Inflammatory macrophage treated with lipopolysaccharide for 1 hour (primary cell): ENCODE results near the gene RASA3.
"Not testable (repeated sequence)": the region's sequence is repeated elsewhere in the genome, so short reads cannot be mapped to it uniquely, and the experiment has no call there.

Source experiments
- DNase-seq, 2 donors: peaks; one replicate each; pipeline ENCODE4 v3.0.0-alpha.2; 2020 to 2022

Gene RASA3

DNA sequence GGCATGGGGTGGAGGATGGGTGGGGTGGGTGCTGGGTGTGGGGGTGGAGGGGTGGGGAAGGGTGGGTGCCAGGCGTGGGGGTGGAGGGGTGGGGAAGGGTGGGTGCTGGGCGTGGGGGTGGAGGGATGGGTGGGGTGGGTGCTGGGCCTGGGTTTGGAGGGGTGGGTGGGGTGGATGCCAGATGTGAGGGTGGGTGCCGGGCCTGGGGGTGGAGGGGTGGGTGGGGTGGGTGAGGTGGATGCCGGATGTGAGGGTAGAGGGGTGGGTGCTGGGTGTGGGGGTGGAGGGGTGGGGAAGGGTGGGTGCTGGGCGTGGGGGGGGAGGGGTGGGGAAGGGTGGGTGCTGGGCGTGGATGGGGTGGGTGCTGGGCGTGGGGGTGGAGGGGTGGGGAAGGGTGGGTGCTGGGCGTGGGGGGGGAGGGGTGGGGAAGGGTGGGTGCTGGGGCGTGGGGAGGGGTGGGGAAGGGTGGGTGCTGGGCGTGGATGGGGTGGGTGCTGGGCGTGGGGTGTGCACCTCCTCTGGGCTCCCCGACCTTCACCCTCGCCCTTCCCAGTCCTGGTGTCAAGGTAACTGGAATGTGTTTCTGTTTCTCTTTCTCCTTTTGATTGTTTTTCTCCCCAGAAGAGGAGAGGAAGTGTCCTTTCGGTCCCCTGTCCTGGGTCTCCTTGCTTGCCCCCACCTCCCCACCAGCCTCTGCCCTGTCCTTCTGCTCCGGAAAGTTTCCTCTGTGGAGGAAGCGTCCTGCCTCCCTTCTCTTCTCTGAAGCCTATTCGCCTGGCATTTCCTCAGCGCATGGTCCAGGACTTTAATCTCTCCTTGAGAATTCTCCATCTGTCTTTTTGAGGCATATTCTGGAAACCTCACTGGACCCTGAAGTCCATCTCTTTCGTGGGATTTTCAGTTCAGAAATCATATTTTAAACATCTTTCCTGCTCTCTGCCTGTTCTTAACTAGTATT, 23.8 kb upstream of the RASA3 start:
- no peak for DNase-seq

GRCh38 chr13:114155320-114155719, 22.9 kb upstream of the RASA3 start:
- no peak for DNase-seq

DNA sequence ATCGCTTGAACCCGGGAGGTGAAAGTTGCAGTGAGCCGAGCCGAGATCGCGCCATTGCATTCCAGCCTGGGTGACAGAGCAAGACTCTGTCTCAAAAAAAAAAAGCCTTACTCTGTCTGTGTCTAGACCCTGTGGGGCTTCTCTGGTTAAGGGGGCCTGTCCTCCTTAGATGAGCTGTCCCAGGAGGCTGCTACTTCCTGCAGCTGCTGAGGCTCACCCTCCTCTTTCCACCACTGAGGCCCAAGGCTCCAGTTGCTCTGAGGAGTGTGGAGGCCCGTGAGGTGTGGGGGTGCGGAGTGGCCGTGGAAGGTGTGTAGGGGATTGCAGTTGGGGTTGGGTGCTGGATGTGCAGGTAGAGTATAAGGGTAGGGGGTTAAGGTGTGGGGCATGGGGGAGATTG, 22.1 kb upstream of the RASA3 start:
- no peak for DNase-seq

DNA sequence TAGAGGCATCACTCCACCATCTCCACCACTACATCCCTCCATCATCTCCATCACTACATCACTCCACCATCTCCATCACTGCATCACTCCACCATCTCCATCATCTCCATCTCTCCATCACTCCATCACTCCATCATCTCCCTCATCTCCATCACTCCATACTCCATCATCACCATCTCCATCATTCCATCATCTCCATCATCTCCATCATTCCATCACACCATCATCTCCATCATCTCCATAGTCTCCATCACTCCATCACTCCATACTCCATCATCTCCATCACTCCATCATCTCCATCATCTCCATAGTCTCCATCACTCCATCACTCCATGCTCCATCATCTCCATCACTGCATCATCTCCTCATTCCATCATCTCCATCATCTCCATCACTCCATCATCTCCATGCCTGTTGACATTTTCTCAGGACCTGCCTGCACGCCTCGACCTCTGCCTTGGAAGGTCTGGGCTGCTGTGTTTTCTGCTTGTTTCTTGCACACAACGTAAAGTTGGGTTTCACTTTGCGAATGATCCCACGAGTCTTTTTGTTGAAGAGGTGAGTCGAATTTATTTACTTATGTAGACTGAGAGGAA, 21.2 kb upstream of the RASA3 start:
- no peak for DNase-seq

GRCh38 chr13:114152831-114153371, 20.5 kb upstream of the RASA3 start:
- DNase-seq = peak; percentile 41 to 44

GRCh38 chr13:114152285-114152645, 19.8 kb upstream of the RASA3 start:
- DNase-seq = no peak

GRCh38 chr13:114151565-114152284, 19.3 kb upstream of the RASA3 start:
- DNase-seq = peak; percentile 46 to 66

- DNase-seq = no peak
These were observed 18.6 kb upstream of the RASA3 start for GRCh38 chr13:114151031-114151430.

GRCh38 chr13:114149774-114150740, 17.6 kb upstream of the RASA3 start:
- DNase-seq = no peak

DNA sequence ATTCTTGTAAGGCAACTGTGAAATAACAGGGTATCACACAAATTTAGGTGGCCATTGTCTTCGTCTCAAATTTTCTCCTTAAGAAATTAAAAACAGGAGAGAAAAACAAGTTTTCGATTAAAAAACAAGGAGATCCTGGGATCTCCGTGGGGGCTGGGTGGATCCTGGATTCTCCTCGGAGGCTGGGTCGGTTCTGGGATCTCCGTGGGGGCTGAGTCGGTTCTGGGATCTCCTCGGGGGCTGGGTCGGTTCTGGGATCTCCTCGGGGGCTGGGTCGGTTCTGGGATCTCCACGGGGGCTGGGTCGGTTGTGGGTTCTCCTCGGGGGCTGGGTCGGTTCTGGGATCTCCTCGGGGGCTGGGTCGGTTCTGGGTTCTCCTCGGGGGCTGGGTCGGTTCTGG, 16.5 kb upstream of the RASA3 start:
- not testable (repeated sequence) for DNase-seq

GRCh38 chr13:114148521-114148855, 16.1 kb upstream of the RASA3 start:
- no peak for DNase-seq

DNA sequence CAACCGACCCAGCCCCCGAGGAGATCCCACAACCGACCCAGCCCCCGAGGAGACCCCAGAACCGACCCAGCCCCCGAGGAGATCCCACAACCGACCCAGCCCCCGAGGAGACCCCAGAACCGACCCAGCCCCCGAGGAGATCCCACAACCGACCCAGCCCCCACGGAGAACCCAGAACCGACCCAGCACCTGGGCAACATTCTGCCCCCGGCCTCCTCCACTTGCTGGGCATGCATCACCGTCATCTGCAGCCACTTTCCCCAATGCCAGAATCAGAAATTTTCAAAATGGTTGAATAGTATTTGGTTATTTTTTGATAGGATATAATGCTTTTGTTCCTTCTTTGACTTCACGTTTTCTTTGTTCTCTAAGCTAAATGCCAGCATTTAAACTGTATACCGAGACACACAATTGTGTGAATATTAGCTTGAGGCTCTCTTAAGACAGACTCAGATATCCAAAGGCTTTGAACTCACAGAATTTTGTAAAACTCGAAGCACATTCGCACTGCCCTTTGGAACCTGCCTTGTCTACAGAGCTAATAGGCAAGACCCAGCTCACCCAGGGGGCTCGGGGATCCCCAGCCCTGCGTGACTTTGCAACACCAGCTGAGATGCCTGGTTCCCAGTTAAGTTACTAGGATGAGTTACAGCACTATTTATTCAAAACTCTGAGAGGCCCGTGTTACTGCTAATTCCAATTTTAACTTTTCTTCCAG, 15.5 kb upstream of the RASA3 start:
- no peak for DNase-seq

DNA sequence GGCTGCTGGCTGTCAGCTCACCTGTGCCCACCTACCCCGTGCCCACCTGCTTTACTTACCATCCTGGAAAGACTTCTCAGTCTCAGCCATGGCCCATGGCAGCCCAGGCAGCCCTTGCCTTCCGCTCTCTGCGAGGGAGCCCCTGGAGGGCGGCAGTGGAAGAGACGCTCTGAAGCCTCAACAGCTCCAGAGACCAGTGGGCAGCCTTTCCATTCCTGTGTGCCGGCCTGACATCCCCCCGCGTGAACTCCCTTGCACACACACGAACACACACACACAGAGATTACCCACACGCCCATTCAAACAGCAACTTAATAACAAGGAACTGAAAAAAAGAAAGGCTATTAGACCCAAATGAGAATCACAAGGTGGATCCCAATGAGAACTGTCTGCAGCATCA, 14.2 kb upstream of the RASA3 start:
- no peak for DNase-seq

GRCh38 chr13:114146173-114146572, 13.8 kb upstream of the RASA3 start:
- no peak for DNase-seq

GRCh38 chr13:114145722-114146121, 13.3 kb upstream of the RASA3 start:
- no peak for DNase-seq

- DNase-seq = no peak
These were observed 12.8 kb upstream of the RASA3 start for GRCh38 chr13:114145256-114145655.

DNA sequence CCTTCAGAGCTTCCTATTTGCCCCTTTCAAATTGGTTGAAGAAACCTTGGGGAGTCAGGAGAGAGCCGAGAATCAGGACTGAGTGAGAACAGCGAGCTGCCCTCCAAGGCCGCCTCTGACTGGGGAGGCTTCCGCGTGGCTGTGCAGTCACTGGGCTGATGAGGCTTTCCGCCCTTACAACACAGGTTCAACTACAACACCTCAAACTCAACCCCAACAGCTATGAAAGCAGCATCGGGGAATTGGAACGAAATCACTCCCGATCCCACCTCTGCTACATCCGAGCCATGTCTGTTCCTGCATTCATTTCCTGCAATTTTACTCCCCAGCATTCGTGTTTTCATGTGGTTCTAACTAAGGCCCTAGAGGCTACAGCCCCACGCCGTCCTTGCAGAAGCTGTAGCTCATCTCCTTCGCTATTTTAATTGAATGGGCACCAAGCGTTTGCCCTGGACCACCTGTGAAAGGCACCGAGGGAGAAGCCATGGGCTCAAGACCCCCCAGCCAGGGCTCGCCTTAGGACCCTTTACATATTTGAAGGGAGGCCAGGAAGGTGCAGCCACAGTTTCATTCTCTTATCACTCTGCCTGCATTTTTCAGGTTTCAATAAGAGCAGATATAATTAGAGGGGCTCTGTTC, 12.3 kb upstream of the RASA3 start:
- no peak for DNase-seq

- no peak for DNase-seq
These were observed 11.6 kb upstream of the RASA3 start for GRCh38 chr13:114143806-114144605.

DNA sequence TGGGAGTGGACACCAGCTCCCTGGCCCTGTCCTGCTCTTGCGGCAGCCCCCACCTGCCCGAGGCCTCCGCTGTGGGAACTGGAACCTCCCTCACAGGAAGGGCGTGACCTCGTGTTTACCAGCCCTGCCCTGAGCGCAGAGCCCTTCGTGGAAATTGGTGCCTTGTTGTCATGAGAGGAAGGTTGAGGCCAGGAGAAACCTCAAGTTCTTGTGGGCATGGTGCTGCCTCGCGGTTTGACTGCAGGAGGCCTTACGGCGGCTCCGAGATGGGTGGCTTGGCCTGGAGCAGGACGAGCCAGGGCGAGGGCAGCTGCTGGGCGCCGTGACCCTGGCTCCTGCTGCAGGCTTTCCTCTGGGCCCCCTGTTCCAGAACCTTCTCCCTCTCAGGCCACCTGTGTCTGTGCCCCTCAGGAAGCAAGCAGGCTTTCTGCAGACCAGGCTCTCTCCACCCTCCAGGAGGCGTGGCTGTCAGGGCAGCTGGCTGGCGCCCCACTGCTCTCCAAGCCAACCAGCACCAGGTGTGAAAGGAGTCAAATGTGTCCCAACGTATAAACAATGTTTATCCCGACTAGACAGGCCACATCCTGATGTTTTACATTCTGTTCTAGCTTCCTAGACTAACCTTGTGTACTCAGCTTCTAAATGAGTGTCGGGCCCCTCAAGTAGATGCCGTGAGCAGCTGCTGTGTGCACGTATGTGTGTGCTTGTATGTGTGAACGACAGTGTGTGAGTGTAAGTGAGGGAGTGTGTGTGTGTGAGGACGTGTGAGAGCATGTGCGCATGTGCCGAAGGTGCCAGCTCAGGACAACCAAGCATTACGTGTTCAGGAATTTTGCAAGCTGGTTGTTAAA, 10.4 kb upstream of the RASA3 start:
- DNase-seq = no peak
